ENCODE measurements around the gene YWHAE. TPM values are rescaled to one million over a fixed set of nuclear protein-coding genes. Genes with fewer than 3 reads are reported as not detected.

The YWHAE gene
- total RNA-seq, 1 donor from 2014 or later, result 1,081 TPM

DNA sequence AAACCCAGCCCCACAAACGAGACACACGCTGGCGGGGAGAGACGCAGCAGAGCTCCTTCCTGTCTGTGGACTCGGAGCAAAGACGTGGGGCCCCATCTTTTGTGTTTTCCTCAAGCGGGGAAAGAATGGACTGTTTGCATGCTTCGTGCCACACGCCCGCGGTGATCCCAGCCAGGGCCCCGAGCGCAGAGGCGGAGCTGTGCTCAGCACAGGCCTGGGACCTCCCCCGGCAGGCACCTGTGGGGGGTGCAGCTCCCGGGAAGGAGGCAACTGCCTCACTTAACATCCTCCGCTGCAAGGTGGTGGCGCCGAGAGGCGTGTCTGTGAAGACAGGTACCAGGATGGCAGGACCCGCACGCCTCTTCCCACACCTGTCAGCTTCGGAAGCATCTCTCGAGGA, 101.4 kb downstream of the YWHAE start:
- no peak for DNase-seq (ENCODE audit: extremely low read depth, low read depth, low spot score)

Other genes starting within 250 kb of the YWHAE start
- 62.5 and 67.9 TPM in 2 replicates for gene ABR, start 220.2 kb downstream of the YWHAE start, total RNA-seq
- gene BHLHA9, start 129.8 kb downstream of the YWHAE start, total RNA-seq, result not detected in 2 replicates
- not detected in 2 replicates for gene TRARG1, start 120.6 kb downstream of the YWHAE start, total RNA-seq
- gene CRK, start 56.0 kb upstream of the YWHAE start, total RNA-seq, result 79.9 and 89.7 TPM in 2 replicates
- 173 and 196 TPM in 2 replicates for gene MYO1C, start 92.5 kb upstream of the YWHAE start, total RNA-seq
- gene INPP5K, start 116.4 kb upstream of the YWHAE start, total RNA-seq, result 49.0 and 66.6 TPM in 2 replicates
- 55.1 and 66.2 TPM in 2 replicates for gene PITPNA, start 162.6 kb upstream of the YWHAE start, total RNA-seq
- 29.5 and 48.9 TPM in 2 replicates for gene SLC43A2, start 228.6 kb upstream of the YWHAE start, total RNA-seq
- 131 and 202 TPM in 2 replicates for gene SCARF1, start 245.5 kb upstream of the YWHAE start, total RNA-seq
- gene RILP, start 249.6 kb upstream of the YWHAE start, total RNA-seq, result 17.1 and 34.2 TPM in 2 replicates